Measurements from ENCODE around the gene NKX1-1. TPM values are rescaled to one million over a fixed set of nuclear protein-coding genes. Genes with fewer than 3 reads are reported as not detected.

The NKX1-1 gene
- total RNA-seq, 2 experiments from 2014 or later, result not detected

DNA sequence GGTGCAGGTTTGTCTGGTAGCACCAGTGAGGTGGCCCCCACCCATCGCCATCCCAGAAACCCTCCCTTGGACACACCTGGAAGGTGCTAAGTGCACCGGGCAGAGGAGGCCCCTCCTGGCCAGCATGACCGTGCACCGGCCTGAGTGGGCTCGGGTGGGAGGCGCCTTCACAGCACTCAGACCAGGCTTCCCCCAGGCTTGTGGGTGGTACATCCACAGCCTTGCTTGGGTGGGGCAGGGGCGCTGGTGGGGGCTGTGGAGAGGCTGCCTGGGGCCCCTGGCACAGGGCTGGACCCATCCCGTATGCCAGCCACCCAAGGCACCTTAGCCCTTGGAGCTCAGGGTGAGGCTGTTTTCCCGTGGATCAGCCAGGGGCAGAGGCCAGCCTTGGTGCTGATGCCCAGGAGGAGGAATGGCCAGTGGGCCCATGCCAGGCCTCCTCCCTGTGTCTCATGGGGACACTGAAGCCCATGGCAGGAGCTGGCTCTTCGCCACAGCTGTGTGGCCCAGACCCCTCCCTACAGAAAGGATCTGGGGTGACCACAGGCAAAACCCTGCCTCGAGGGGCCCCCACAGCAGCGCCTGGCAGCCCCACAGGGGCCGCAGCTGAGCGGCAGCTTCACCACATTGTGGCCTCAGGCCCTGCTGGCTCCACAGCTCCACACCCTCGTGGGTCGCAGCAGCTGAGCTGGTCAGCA lies 21.4 kb downstream of the NKX1-1 start:
- Mint-ChIP-seq H3K4me1 (ENCODE audit: low read depth) (no peaks in the 10 kb centered on the region), H3K9me3 (peaks cover 7% of the 10 kb centered on the region), H3K36me3 (ENCODE audit: low read depth) (peaks cover 33% of the 10 kb centered on the region), H3K27ac (no peak overlapping the region), H3K27me3 (no peaks in the 10 kb centered on the region), H3K4me3 (no peak overlapping the region)
- no peaks in the 10 kb centered on the region for H3K27me3 ChIP-seq (ENCODE audit: control insufficient read depth in 1 of 2, insufficient read depth in 2 of 2, low read length in 2 of 2)
- ChIA-PET POLR2A (no interaction called here), CTCF (no interaction called here)
- intact Hi-C loops (cut with DNase I, micrococcal nuclease), result no loop called here
- peaks cover 17% of the 10 kb centered on the region for H3K36me3 ChIP-seq (ENCODE audit: insufficient read depth, low read length)
- no peak overlapping the region for H3K4me3 ChIP-seq (ENCODE audit: low read length)
- TF ChIP-seq CTCF (IDR thresholded peaks at IDR 0.05), result no peak
- DNase-seq (no peak), ATAC-seq (ENCODE audit: poor library complexity) (no peak)
- H3K4me1 ChIP-seq (ENCODE audit: insufficient read depth, low read length), result no peaks in the 10 kb centered on the region
- H3K9me3 ChIP-seq (ENCODE audit: control insufficient read depth in 1 of 2, insufficient read depth in 1 of 2, low read length in 2 of 2), result peaks cover 9 to 20% of the 10 kb centered on the region in 2 experiments
- no peak overlapping the region for H3K27ac ChIP-seq (ENCODE audit: low read depth in 1 of 2, low read length in 2 of 2)

GRCh38 chr4:1383728-1384591 lies 22.3 kb downstream of the NKX1-1 start:
- Histone ChIP-seq H3K9me3 (ENCODE audit: control insufficient read depth in 1 of 2, insufficient read depth in 1 of 2, low read length in 2 of 2) (peaks cover 8 to 20% of the 10 kb centered on the region in 2 experiments), H3K4me1 (ENCODE audit: insufficient read depth, low read length) (no peaks in the 10 kb centered on the region), H3K36me3 (ENCODE audit: insufficient read depth, low read length) (peaks cover 17% of the 10 kb centered on the region), H3K27me3 (ENCODE audit: control insufficient read depth in 1 of 2, insufficient read depth in 2 of 2, low read length in 2 of 2) (no peaks in the 10 kb centered on the region), H3K27ac (ENCODE audit: low read depth in 1 of 2, low read length in 2 of 2) (no peak overlapping the region), H3K4me3 (ENCODE audit: low read length) (no peak overlapping the region)
- no peak for ATAC-seq (ENCODE audit: poor library complexity)
- Mint-ChIP-seq H3K27ac (no peak overlapping the region), H3K9me3 (peaks cover 5% of the 10 kb centered on the region), H3K27me3 (no peaks in the 10 kb centered on the region), H3K36me3 (ENCODE audit: low read depth) (peaks cover 33% of the 10 kb centered on the region), H3K4me1 (ENCODE audit: low read depth) (no peaks in the 10 kb centered on the region), H3K4me3 (no peak overlapping the region)
- ChIA-PET POLR2A (no interaction called here), CTCF (no interaction called here)
- intact Hi-C loops (cut with DNase I, micrococcal nuclease), result no loop called here
- TF ChIP-seq CTCF (IDR thresholded peaks at IDR 0.05), result no peak
- no peak for DNase-seq

DNA sequence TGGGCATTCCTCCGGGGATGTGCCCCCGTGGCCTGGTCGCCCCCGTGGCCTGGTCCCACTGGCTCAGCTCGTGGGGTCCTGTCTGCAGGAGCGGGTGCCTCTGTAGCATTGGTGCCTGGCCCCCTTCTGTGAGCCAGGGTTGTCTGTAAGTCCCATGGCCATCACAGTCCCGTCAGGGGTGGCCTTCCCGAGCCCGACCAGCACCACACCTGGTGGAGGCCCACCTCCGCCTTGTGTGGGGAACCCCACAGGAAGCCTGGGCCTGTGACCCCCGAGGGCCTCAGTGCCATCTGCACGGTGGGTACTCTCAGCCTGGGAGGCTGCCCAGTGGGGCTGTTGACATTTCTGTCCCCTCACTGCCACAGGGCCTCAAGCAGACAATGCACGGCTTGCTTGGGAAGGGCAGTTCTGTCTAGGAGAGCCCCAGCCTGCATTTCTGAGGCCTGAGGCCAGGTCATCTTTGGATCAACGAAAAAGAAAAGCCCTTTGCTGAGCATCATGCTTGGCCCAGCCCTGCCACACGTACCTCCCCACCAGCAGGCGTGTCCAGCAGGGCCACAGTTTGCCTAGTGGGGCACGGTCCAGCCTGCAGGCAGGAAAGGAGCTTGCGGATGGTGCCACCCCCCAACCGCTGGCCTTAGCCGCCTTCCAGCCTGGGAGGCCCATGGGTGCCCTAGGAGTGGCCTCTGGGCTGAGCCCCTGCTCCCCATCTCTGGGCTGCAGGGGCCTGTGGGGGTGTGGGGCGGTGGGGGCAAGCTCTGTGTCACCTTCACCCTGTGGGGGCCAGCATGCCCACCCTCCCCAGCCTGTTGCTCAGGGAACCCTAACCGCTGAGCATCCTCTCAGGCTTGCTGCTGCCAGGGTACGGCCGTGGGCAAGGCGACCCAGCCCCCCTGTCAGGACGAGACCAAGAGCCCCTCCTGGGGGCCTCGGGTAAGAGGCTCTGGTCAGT lies 23.2 kb downstream of the NKX1-1 start:
- CTCF ChIA-PET, result no interaction called here
- H3K27me3 Mint-ChIP-seq, result no peaks in the 10 kb centered on the region
- Histone ChIP-seq H3K27me3 (ENCODE audit: control insufficient read depth in 1 of 2, insufficient read depth in 2 of 2, low read length in 2 of 2) (no peaks in the 10 kb centered on the region), H3K9me3 (ENCODE audit: control insufficient read depth in 1 of 2, insufficient read depth in 1 of 2, low read length in 2 of 2) (peaks cover 0 to 20% of the 10 kb centered on the region in 2 experiments), H3K4me1 (ENCODE audit: insufficient read depth, low read length) (no peaks in the 10 kb centered on the region), H3K27ac (ENCODE audit: low read depth in 1 of 2, low read length in 2 of 2) (no peak overlapping the region), H3K4me3 (ENCODE audit: low read length) (no peak overlapping the region), H3K36me3 (ENCODE audit: insufficient read depth, low read length) (peaks cover 17% of the 10 kb centered on the region)
- H3K36me3 Mint-ChIP-seq (ENCODE audit: low read depth), result peaks cover 33% of the 10 kb centered on the region
- H3K27ac Mint-ChIP-seq, result no peak overlapping the region
- DNase-seq (no peak), ATAC-seq (ENCODE audit: poor library complexity) (no peak)
- no peak overlapping the region for H3K4me3 Mint-ChIP-seq
- POLR2A ChIA-PET, result no interaction called here
- no peaks in the 10 kb centered on the region for H3K9me3 Mint-ChIP-seq
- H3K4me1 Mint-ChIP-seq (ENCODE audit: low read depth), result no peaks in the 10 kb centered on the region
- no peak for TF ChIP-seq CTCF (IDR thresholded peaks at IDR 0.05)
- intact Hi-C loops (cut with DNase I, micrococcal nuclease), result no loop called here

All from CD4-positive, alpha-beta T cell (primary cell).